GM19035 (cell line): ENCODE measurements around the gene SPATA33.
"Not testable (repeated sequence)": the region's sequence is repeated elsewhere in the genome, so short reads cannot be mapped to it uniquely, and the experiment has no call there.

Source experiments
- ATAC-seq: cut with Tn5 transposase; IDR thresholded peaks from one replicate; pipeline ENCODE4 v1.9.1; 2021; ENCODE audit not compliant: unreplicated experiment

Gene SPATA33

GRCh38 chr16:89624777-89625761, 32.6 kb upstream of the SPATA33 start:
- no peak for ATAC-seq

GRCh38 chr16:89629827-89630610, 27.6 kb upstream of the SPATA33 start:
- no peak for ATAC-seq

GRCh38 chr16:89633064-89633631, 24.5 kb upstream of the SPATA33 start:
- no peak for ATAC-seq

- ATAC-seq = not testable (repeated sequence)
Measured at GRCh38 chr16:89634463-89635385, 22.9 kb upstream of the SPATA33 start.

GRCh38 chr16:89636663-89637062, 21.0 kb upstream of the SPATA33 start:
- ATAC-seq = no peak

- no peak for ATAC-seq
Measured at GRCh38 chr16:89637379-89637778, 20.3 kb upstream of the SPATA33 start.

- ATAC-seq = no peak
Measured at GRCh38 chr16:89638455-89638854, 19.2 kb upstream of the SPATA33 start.

GRCh38 chr16:89639385-89639784, 18.3 kb upstream of the SPATA33 start:
- ATAC-seq = no peak

- no peak for ATAC-seq
Measured at GRCh38 chr16:89641458-89642119, 16.0 kb upstream of the SPATA33 start.

GRCh38 chr16:89642574-89642973, 15.1 kb upstream of the SPATA33 start:
- no peak for ATAC-seq

- no peak for ATAC-seq
Measured at GRCh38 chr16:89643769-89644300, 13.8 kb upstream of the SPATA33 start.

GRCh38 chr16:89645122-89645521, 12.5 kb upstream of the SPATA33 start:
- no peak for ATAC-seq

GRCh38 chr16:89646270-89646669, 11.4 kb upstream of the SPATA33 start:
- no peak for ATAC-seq

GRCh38 chr16:89646906-89647305, 10.7 kb upstream of the SPATA33 start:
- ATAC-seq = no peak

- ATAC-seq = no peak
Measured at GRCh38 chr16:89651584-89651983, 6.1 kb upstream of the SPATA33 start.

GRCh38 chr16:89653656-89654295, 3.9 kb upstream of the SPATA33 start:
- no peak for ATAC-seq

- no peak for ATAC-seq
Measured at GRCh38 chr16:89655062-89655643, 2.5 kb upstream of the SPATA33 start.

GRCh38 chr16:89656435-89657121, 1.1 kb upstream of the SPATA33 start:
- ATAC-seq = no peak
